Esophagus muscularis mucosa (tissue), 3 donors: ENCODE data around the gene ARHGEF38.

Experiments used
- POLR2A ChIP-seq: fragments of 450-650 bp; IDR thresholded peaks from one replicate; pipeline ENCODE4 v1.6.1; 2017; ENCODE audit warnings: antibody characterized with exemption, moderate library complexity, mild to moderate bottlenecking, low read depth
- TF ChIP-seq, protein P1 (sequence below), 3 experiments: fragments of 200-600 bp in 2 of 3; fragments of 450-650 bp in 1 of 3; sonication (generic) in 2 of 3; IDR thresholded peaks; one replicate each; pipeline ENCODE4 v1.5.1; 2017 to 2019; ENCODE audit warnings: antibody characterized with exemption in 3 of 3, mild to moderate bottlenecking in 2 of 3, moderate library complexity in 1 of 3

DNA sequence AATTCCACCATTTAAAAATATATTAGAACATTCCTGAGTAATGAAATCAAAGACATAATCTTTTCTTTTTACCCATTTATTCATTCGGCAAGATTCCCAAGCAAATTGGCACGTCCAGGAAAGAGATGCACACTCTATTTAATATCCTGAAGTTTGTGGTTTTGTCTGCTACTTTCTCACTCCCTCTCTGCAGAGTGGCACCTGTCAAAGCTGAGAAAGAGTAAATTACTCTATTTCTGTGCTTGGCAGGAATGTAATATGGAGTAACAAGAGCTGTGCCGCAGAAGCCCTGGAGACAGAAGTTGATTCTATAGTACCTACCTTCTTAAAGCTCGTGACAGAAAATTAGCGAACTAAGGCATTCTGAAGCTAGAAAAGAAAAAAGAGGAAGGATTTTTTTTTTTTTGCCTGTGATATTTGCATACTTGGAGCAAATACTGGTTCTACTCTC is 161.7 kb downstream of the ARHGEF38 start:
- TF ChIP-seq, protein P1, sequence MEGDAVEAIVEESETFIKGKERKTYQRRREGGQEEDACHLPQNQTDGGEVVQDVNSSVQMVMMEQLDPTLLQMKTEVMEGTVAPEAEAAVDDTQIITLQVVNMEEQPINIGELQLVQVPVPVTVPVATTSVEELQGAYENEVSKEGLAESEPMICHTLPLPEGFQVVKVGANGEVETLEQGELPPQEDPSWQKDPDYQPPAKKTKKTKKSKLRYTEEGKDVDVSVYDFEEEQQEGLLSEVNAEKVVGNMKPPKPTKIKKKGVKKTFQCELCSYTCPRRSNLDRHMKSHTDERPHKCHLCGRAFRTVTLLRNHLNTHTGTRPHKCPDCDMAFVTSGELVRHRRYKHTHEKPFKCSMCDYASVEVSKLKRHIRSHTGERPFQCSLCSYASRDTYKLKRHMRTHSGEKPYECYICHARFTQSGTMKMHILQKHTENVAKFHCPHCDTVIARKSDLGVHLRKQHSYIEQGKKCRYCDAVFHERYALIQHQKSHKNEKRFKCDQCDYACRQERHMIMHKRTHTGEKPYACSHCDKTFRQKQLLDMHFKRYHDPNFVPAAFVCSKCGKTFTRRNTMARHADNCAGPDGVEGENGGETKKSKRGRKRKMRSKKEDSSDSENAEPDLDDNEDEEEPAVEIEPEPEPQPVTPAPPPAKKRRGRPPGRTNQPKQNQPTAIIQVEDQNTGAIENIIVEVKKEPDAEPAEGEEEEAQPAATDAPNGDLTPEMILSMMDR (IDR thresholded peaks at IDR 0.05), result no peak
- no peak for TF ChIP-seq POLR2A
